ENCODE data around the gene RSAD1.
A peak's percentile ranks its signal among the peaks of the same experiment; 100 is the strongest.

GRCh38 chr17:50479522-50480141 is 972 bp downstream of the RSAD1 start:
- TF ChIP-seq, protein P1, sequence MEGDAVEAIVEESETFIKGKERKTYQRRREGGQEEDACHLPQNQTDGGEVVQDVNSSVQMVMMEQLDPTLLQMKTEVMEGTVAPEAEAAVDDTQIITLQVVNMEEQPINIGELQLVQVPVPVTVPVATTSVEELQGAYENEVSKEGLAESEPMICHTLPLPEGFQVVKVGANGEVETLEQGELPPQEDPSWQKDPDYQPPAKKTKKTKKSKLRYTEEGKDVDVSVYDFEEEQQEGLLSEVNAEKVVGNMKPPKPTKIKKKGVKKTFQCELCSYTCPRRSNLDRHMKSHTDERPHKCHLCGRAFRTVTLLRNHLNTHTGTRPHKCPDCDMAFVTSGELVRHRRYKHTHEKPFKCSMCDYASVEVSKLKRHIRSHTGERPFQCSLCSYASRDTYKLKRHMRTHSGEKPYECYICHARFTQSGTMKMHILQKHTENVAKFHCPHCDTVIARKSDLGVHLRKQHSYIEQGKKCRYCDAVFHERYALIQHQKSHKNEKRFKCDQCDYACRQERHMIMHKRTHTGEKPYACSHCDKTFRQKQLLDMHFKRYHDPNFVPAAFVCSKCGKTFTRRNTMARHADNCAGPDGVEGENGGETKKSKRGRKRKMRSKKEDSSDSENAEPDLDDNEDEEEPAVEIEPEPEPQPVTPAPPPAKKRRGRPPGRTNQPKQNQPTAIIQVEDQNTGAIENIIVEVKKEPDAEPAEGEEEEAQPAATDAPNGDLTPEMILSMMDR (IDR thresholded peaks at IDR 0.05): peak in 1 of 2 donors; percentile 60
- TF ChIP-seq POLR2A (IDR thresholded peaks at IDR 0.05): no peak
- no peak for TF ChIP-seq POLR2AphosphoS5 (IDR thresholded peaks at IDR 0.05)
- TF ChIP-seq EP300 (IDR thresholded peaks at IDR 0.05): no peak

Measured in suprapubic skin (tissue), 4 donors.